GM21447 (cell line): ENCODE measurements around the gene OST4.

Experiments used
- ATAC-seq: cut with Tn5 transposase; IDR thresholded peaks from one replicate; pipeline ENCODE4 v1.9.1; 2021; ENCODE audit not compliant: unreplicated experiment

The OST4 gene

GRCh38 chr2:27093430-27094352 lies 22.2 kb upstream of the OST4 start:
- no peak for ATAC-seq

- ATAC-seq: no peak
Observed at GRCh38 chr2:27092696-27093429, 21.4 kb upstream of the OST4 start.

- ATAC-seq: no peak
Observed at GRCh38 chr2:27091746-27092695, 20.6 kb upstream of the OST4 start.

- no peak for ATAC-seq
Observed at GRCh38 chr2:27089111-27089954, 17.9 kb upstream of the OST4 start.

- no peak for ATAC-seq
Observed at GRCh38 chr2:27088634-27089033, 17.2 kb upstream of the OST4 start.

GRCh38 chr2:27087823-27088410 lies 16.5 kb upstream of the OST4 start:
- no peak for ATAC-seq

GRCh38 chr2:27086724-27087593 lies 15.5 kb upstream of the OST4 start, which contains the start of gene KHK:
Gene KHK, plus strand, starts transcription at chr2:27086772. Its CDS starts 488 bp downstream, at chr2:27087260.
- ATAC-seq: peak; percentile 12

- peak; percentile 63 for ATAC-seq
Observed at GRCh38 chr2:27086090-27086723, 14.8 kb upstream of the OST4 start.

- ATAC-seq: peak; percentile 1
Observed at GRCh38 chr2:27085673-27086089, 14.2 kb upstream of the OST4 start.

- no peak for ATAC-seq
Observed at GRCh38 chr2:27085062-27085672, 13.7 kb upstream of the OST4 start.

GRCh38 chr2:27084297-27085061 lies 13.0 kb upstream of the OST4 start:
- no peak for ATAC-seq

- ATAC-seq: no peak
Observed at GRCh38 chr2:27083410-27084296, 12.2 kb upstream of the OST4 start.

- ATAC-seq: no peak
Observed at GRCh38 chr2:27082773-27083409, 11.4 kb upstream of the OST4 start.

- no peak for ATAC-seq
Observed at GRCh38 chr2:27081984-27082772, 10.7 kb upstream of the OST4 start.

- ATAC-seq: no peak
Observed at GRCh38 chr2:27080603-27080936, 9.1 kb upstream of the OST4 start.
